Psoas muscle (tissue), 8 donors: ENCODE results near the gene FLNB. TPM values are rescaled to one million over a fixed set of nuclear protein-coding genes. Genes with fewer than 3 reads are reported as not detected.

ENCODE experiments used
- ATAC-seq, 4 donors: fragments of 200-7000 bp; cut with Tn5 transposase; one replicate each; pipeline ENCODE4 v1.9.1; 2020; ENCODE audit warnings: moderate library complexity in 3 of 4, mild to moderate bottlenecking in 2 of 4
- DNase-seq, 2 donors: peaks; one replicate each; pipeline ENCODE4 v3.0.0-alpha.2; 2020
- H3K27ac ChIP-seq: fragments of 200-600 bp; one replicate; pipeline ENCODE4 v1.8.0; 2022
- H3K27me3 ChIP-seq, 3 donors: fragments of 200-600 bp in 1 of 3; one replicate each; pipeline versions ENCODE4 v1.6.1 to v1.8.0; 2013 to 2022; ENCODE audit warnings: low read length in 2 of 3, mild to moderate bottlenecking in 2 of 3, moderate library complexity in 1 of 3; ENCODE audit not compliant: insufficient read depth in 3 of 3
- H3K36me3 ChIP-seq, 2 donors: fragments of 200-600 bp in 1 of 2; one replicate each; pipeline versions ENCODE4 v1.6.1 to v1.8.0; 2013 to 2022; ENCODE audit warnings: low read depth in 1 of 2, mild to moderate bottlenecking in 1 of 2, moderate library complexity in 1 of 2; ENCODE audit not compliant: insufficient read depth in 1 of 2
- H3K4me1 ChIP-seq: fragments of 200-600 bp; one replicate; pipeline ENCODE4 v1.8.0; 2022
- H3K4me3 ChIP-seq: fragments of 200-600 bp; one replicate; pipeline ENCODE4 v1.8.0; 2022; ENCODE audit warnings: mild to moderate bottlenecking
- H3K9me3 ChIP-seq: fragments of 200-600 bp; one replicate; pipeline ENCODE4 v1.8.0; 2022
- CTCF ChIP-seq: fragments of 200-600 bp; IDR thresholded peaks from one replicate; pipeline ENCODE4 v1.8.0; 2022; ENCODE audit warnings: antibody characterized with exemption
- WGBS, 3 donors: extraction: QIAGEN DNeasy Blood & Tissue Kit; methylation state at CpG; one replicate each; pipeline versions ENCODE4 v1.1.6 to v1.1.7; 2013; 5-methylcytosine and 5-hydroxymethylcytosine counted together
- intact Hi-C, 2 donors: fragments of 100-400 bp; cut with DNase I; formaldehyde crosslinking; loops; one replicate each; pipeline versions ENCODE4 v1.11.0 to v1.14.2; 2022
- polyA plus RNA-seq, 3 donors: library from polyadenylated mRNA; stranded (reverse); fragments of 200-250 nt; gene quantifications; one replicate each; pipeline ENCODE4 v1.2.3, GENCODE V29; 2013
- total RNA-seq, 4 donors: library from RNA; stranded (reverse); fragmentation: NEBNext Ultra II Directional in 2 of 4; extraction: Animal tissue kit (Norgen Biotek cat#: 25700) in 2 of 4; gene quantifications; one replicate each; pipeline versions ENCODE4 v1.2.1 to v1.2.4, GENCODE V29; 2021 to 2023
- donor health status: healthy with polysubstance abuse.
- donor health status: DM: no; HTN: no; CAD: no; lungs with moderate emphysema.
- donor health status: Bipolar disorder and iron deficiency.
- donor health status: healthy.
- donor health status: DM: yes; HTN: yes; CAD: no.
- donor health status: DM: no; HTN: no; CAD: no.
- donor health status: DM: no; HTN: no; CAD: no.
- donor health status: DM: yes; HTN: yes; CAD: no.

FLNB gene
- total and polyA plus RNA-seq, 7 donors: 6.4 to 17.9 (median 14.7) TPM

- intact Hi-C loops: no loop called here
- Histone ChIP-seq H3K27me3 (no peaks in the 10 kb centered on the region), H3K27ac (no peak overlapping the region), H3K9me3 (no peaks in the 10 kb centered on the region), H3K4me1 (no peaks in the 10 kb centered on the region), H3K36me3 (peaks cover 0 to 26% of the 10 kb centered on the region in 2 donors), H3K4me3 (no peak overlapping the region)
- ATAC-seq (no peak), DNase-seq (no peak)
- WGBS, 3 donors: 81 to 86% (median 85%) methylated on average over 13 of the region's 13 CpGs
- TF ChIP-seq CTCF: no peak
Measured at GRCh38 chr3:58150810-58151199, 142.6 kb downstream of the FLNB start.

- no peak for TF ChIP-seq CTCF
- no peaks in the 10 kb centered on the region for H3K27me3 ChIP-seq
- ATAC-seq (no peak), DNase-seq (no peak)
- intact Hi-C loops: no loop called here
- no peaks in the 10 kb centered on the region for H3K9me3 ChIP-seq
- H3K27ac ChIP-seq: no peak overlapping the region
- H3K4me1 ChIP-seq: no peaks in the 10 kb centered on the region
- H3K4me3 ChIP-seq: no peak overlapping the region
- 53 to 66% (median 57%) methylated on average over 3 of the region's 3 CpGs for WGBS, 3 donors
- peaks cover 0 to 24% of the 10 kb centered on the region in 2 donors for H3K36me3 ChIP-seq
Measured at GRCh38 chr3:58151637-58152036, 143.4 kb downstream of the FLNB start.

- 82 to 89% (median 88%) methylated on average over 17 of the region's 17 CpGs for WGBS, 3 donors
- no peak for ATAC-seq
- no peak for TF ChIP-seq CTCF
- Histone ChIP-seq H3K27ac (no peak overlapping the region), H3K9me3 (no peaks in the 10 kb centered on the region), H3K27me3 (no peaks in the 10 kb centered on the region), H3K36me3 (peaks cover 0 to 24% of the 10 kb centered on the region in 2 donors), H3K4me3 (no peak overlapping the region), H3K4me1 (no peaks in the 10 kb centered on the region)
- intact Hi-C loops: no loop called here
- no peak for DNase-seq
Measured at GRCh38 chr3:58152225-58153015, 144.2 kb downstream of the FLNB start.

- no peak for ATAC-seq
Measured at GRCh38 chr3:58153371-58153770, 145.1 kb downstream of the FLNB start.

More at GRCh38 chr3:58153371-58153770, 145.1 kb downstream of the FLNB start:
- H3K9me3 ChIP-seq: no peaks in the 10 kb centered on the region
- H3K4me3 ChIP-seq: no peak overlapping the region
- H3K27me3 ChIP-seq: no peaks in the 10 kb centered on the region
- intact Hi-C loops: no loop called here
- WGBS, 3 donors: 95 to 96% (median 96%) methylated on average over 16 of the region's 16 CpGs
- peaks cover 0 to 24% of the 10 kb centered on the region in 2 donors for H3K36me3 ChIP-seq
- no peaks in the 10 kb centered on the region for H3K4me1 ChIP-seq
- TF ChIP-seq CTCF: no peak
- no peak for DNase-seq
- H3K27ac ChIP-seq: no peak overlapping the region
